ENCODE results near the gene PHF1.

PHF1 gene

GRCh38 chr6:33432546-33432945 is 21.7 kb downstream of the PHF1 start:
- Histone ChIP-seq H3K4me1 (ENCODE audit: control insufficient read depth in 1 of 2, insufficient read depth in 1 of 2, low read depth in 1 of 2, low read length in 1 of 2) (peaks cover 23 to 32% of the 10 kb centered on the region in 2 experiments), H3K27me3 (peaks cover 49% of the 10 kb centered on the region), H3K4me3 (ENCODE audit: low read depth in 1 of 2, low read length in 1 of 2) (no peak overlapping the region), H3K27ac (no peak overlapping the region), H3K9me3 (no peaks in the 10 kb centered on the region), H3K36me3 (no peaks in the 10 kb centered on the region)
- no peak for TF ChIP-seq CTCF (IDR thresholded peaks at IDR 0.05)

GRCh38 chr6:33433001-33433543 is 22.3 kb downstream of the PHF1 start:
- Histone ChIP-seq H3K4me3 (ENCODE audit: low read depth in 1 of 2, low read length in 1 of 2) (no peak overlapping the region), H3K9me3 (no peaks in the 10 kb centered on the region), H3K36me3 (no peaks in the 10 kb centered on the region), H3K4me1 (ENCODE audit: control insufficient read depth in 1 of 2, insufficient read depth in 1 of 2, low read depth in 1 of 2, low read length in 1 of 2) (peaks cover 22 to 30% of the 10 kb centered on the region in 2 experiments), H3K27ac (no peak overlapping the region), H3K27me3 (peaks cover 47% of the 10 kb centered on the region)
- no peak for TF ChIP-seq CTCF (IDR thresholded peaks at IDR 0.05)

- no peak overlapping the region for H3K27ac ChIP-seq
- no peak overlapping the region for H3K4me3 ChIP-seq (ENCODE audit: low read depth in 1 of 2, low read length in 1 of 2)
- no peak for TF ChIP-seq CTCF (IDR thresholded peaks at IDR 0.05)
These were observed 22.9 kb downstream of the PHF1 start for GRCh38 chr6:33433544-33434191.

GRCh38 chr6:33434961-33435360 is 24.1 kb downstream of the PHF1 start:
- Histone ChIP-seq H3K9me3 (no peaks in the 10 kb centered on the region), H3K36me3 (no peaks in the 10 kb centered on the region), H3K4me3 (ENCODE audit: low read depth in 1 of 2, low read length in 1 of 2) (no peak overlapping the region), H3K27ac (no peak overlapping the region), H3K27me3 (peaks cover 34% of the 10 kb centered on the region), H3K4me1 (ENCODE audit: control insufficient read depth in 1 of 2, insufficient read depth in 1 of 2, low read depth in 1 of 2, low read length in 1 of 2) (peaks cover 17 to 23% of the 10 kb centered on the region in 2 experiments)
- no peak for TF ChIP-seq CTCF (IDR thresholded peaks at IDR 0.05)

More at GRCh38 chr6:33433544-33434191, 22.9 kb downstream of the PHF1 start:
- Histone ChIP-seq H3K36me3 (no peaks in the 10 kb centered on the region), H3K4me1 (ENCODE audit: control insufficient read depth in 1 of 2, insufficient read depth in 1 of 2, low read depth in 1 of 2, low read length in 1 of 2) (peaks cover 17 to 24% of the 10 kb centered on the region in 2 experiments), H3K9me3 (no peaks in the 10 kb centered on the region), H3K27me3 (peaks cover 41% of the 10 kb centered on the region)

GRCh38 chr6:33437666-33438065 is 26.9 kb downstream of the PHF1 start:
- Histone ChIP-seq H3K4me3 (ENCODE audit: low read depth in 1 of 2, low read length in 1 of 2) (no peak overlapping the region), H3K27me3 (peaks cover 14% of the 10 kb centered on the region), H3K4me1 (ENCODE audit: control insufficient read depth in 1 of 2, insufficient read depth in 1 of 2, low read depth in 1 of 2, low read length in 1 of 2) (peaks cover 0 to under 1% of the 10 kb centered on the region in 2 experiments), H3K27ac (no peak overlapping the region), H3K36me3 (no peaks in the 10 kb centered on the region), H3K9me3 (no peaks in the 10 kb centered on the region)
- TF ChIP-seq CTCF (IDR thresholded peaks at IDR 0.05), result no peak

Measured in neutrophil (primary cell).